ENCODE measurements around the gene RAB36.

The RAB36 gene

DNA sequence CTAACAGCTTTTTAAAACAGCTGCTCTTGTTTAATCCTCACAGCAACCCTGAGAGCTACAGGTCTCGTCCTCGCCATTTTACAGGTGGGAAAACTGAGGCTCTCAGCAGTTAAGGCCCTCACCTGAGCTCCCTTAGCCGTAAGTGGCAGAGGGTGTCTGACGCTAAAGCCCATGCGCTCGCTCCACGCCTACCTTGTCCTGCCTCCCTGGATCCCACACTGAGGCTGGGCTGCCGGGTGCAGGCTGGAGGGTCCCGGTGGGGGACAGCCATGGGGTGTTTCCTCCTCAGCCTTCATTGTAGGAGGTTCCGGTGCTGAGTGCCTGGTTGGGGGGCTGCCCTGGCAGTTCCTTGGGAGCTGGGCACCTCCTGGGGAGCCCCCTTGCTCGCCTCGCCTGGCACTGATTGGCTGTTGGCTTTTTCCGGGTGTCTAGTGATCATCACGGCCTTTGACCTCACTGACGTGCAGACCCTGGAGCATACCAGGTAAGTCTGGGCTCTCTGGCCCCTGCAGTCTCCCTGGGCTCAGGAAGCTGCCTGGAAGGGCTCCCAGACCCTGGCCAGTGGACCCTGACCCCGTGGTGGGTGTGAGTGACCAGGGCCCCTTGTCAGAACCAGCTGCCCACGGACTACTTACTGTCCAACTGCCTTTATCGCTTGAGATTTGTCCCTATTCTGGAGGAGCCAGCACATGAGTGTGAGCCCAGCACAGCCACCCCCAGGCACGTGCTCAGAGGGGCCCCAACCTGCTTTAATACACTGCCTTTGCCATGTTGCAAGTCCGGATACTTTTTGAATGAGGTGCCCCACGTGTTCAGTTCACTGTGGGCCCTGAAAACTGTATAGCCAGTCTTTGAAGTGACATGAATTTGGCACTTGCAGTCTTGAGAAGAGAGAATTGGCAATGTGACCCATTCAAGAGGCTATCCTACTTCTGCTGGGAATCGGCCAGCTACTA lies 12.6 kb downstream of the RAB36 start:
- TF ChIP-seq SIN3A (IDR thresholded peaks at IDR 0.05; ENCODE audit: borderline replicate concordance, insufficient read depth, low read length) (no peak), TAF1 (IDR thresholded peaks at IDR 0.05; ENCODE audit: borderline replicate concordance, insufficient read depth, low read length) (no peak), POLR2AphosphoS5 (IDR thresholded peaks at IDR 0.05; ENCODE audit: low read depth, low read length) (no peak), REST (IDR thresholded peaks at IDR 0.05; ENCODE audit: insufficient read depth in 1 of 2, low read depth in 2 of 2, low read length in 2 of 2) (no peak), FOXP2 (optimal IDR thresholded peaks at IDR 0.05; ENCODE audit: borderline replicate concordance, extremely low read depth, extremely low read length, insufficient read depth) (no peak)

GRCh38 chr22:23158516-23159290 lies 13.4 kb downstream of the RAB36 start:
- TF ChIP-seq FOXP2 (optimal IDR thresholded peaks at IDR 0.05; ENCODE audit: borderline replicate concordance, extremely low read depth, extremely low read length, insufficient read depth) (no peak), SIN3A (IDR thresholded peaks at IDR 0.05; ENCODE audit: borderline replicate concordance, insufficient read depth, low read length) (no peak), TAF1 (IDR thresholded peaks at IDR 0.05; ENCODE audit: borderline replicate concordance, insufficient read depth, low read length) (no peak), REST (IDR thresholded peaks at IDR 0.05; ENCODE audit: insufficient read depth in 1 of 2, low read depth in 2 of 2, low read length in 2 of 2) (no peak), POLR2AphosphoS5 (IDR thresholded peaks at IDR 0.05; ENCODE audit: low read depth, low read length) (no peak)

GRCh38 chr22:23159291-23159630 lies 14.0 kb downstream of the RAB36 start:
- no peak for TF ChIP-seq TAF1 (IDR thresholded peaks at IDR 0.05; ENCODE audit: borderline replicate concordance, insufficient read depth, low read length)
- no peak for TF ChIP-seq SIN3A (IDR thresholded peaks at IDR 0.05; ENCODE audit: borderline replicate concordance, insufficient read depth, low read length)
- no peak for TF ChIP-seq POLR2AphosphoS5 (IDR thresholded peaks at IDR 0.05; ENCODE audit: low read depth, low read length)
- no peak for TF ChIP-seq REST (IDR thresholded peaks at IDR 0.05; ENCODE audit: insufficient read depth in 1 of 2, low read depth in 2 of 2, low read length in 2 of 2)
- no peak for TF ChIP-seq FOXP2 (optimal IDR thresholded peaks at IDR 0.05; ENCODE audit: borderline replicate concordance, extremely low read depth, extremely low read length, insufficient read depth)

DNA sequence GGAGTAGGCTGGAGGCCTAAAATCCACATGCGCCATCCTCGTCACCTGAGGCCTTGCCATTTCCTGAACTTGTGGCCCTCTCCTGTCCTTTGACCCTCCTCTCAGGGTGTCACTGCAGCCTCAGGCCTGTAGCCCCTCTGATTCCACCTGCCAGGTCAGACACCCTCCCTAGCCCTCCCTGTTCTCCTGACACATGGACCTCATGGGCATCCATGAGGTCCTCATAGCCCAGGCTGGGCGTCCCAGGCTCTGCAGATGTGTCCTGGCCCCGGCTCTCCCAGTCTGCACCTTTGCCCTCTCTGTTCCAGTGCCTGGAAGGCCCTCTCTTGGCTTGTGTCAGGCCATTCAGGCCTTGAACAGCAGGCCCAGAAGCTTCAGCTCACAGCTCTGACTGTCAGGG lies 15.8 kb downstream of the RAB36 start:
- TF ChIP-seq SIN3A (IDR thresholded peaks at IDR 0.05; ENCODE audit: borderline replicate concordance, insufficient read depth, low read length) (no peak), POLR2AphosphoS5 (IDR thresholded peaks at IDR 0.05; ENCODE audit: low read depth, low read length) (no peak), REST (IDR thresholded peaks at IDR 0.05; ENCODE audit: insufficient read depth in 1 of 2, low read depth in 2 of 2, low read length in 2 of 2) (no peak), FOXP2 (optimal IDR thresholded peaks at IDR 0.05; ENCODE audit: borderline replicate concordance, extremely low read depth, extremely low read length, insufficient read depth) (no peak), TAF1 (IDR thresholded peaks at IDR 0.05; ENCODE audit: borderline replicate concordance, insufficient read depth, low read length) (no peak)

Measured in PFSK-1 (cell line).